Neutrophil (primary cell): ENCODE measurements around the gene PHPT1.

Experiments
- H3K27ac ChIP-seq: fragments of 200-600 bp; sonication (generic); 2 replicates; pipeline ENCODE4 v1.5.1; 2016; ENCODE audit warnings: mild to moderate bottlenecking, moderate library complexity
- H3K27me3 ChIP-seq: fragments of 200-600 bp; sonication (generic); 2 replicates; pipeline ENCODE4 v1.6.0; 2016; ENCODE audit warnings: mild to moderate bottlenecking
- H3K36me3 ChIP-seq: fragments of 200-600 bp; sonication (generic); 2 replicates; pipeline ENCODE4 v1.5.1; 2017
- H3K4me1 ChIP-seq, 2 experiments: fragments of 200-600 bp in 1 of 2; sonication (generic) in 1 of 2; 1 replicate in 1 of 2; 2 replicates in 1 of 2; pipeline versions ENCODE4 v1.5.1 to v1.6.1; 2013 to 2016; ENCODE audit warnings: low read depth in 1 of 2, low read length in 1 of 2, mild to moderate bottlenecking in 1 of 2, moderate library complexity in 1 of 2; ENCODE audit not compliant: control insufficient read depth in 1 of 2, insufficient read depth in 1 of 2
- H3K4me3 ChIP-seq, 2 experiments: fragments of 200-600 bp in 1 of 2; sonication (generic) in 1 of 2; 1 replicate in 1 of 2; 2 replicates in 1 of 2; pipeline ENCODE4 v1.5.1; 2013 to 2016; ENCODE audit warnings: low read depth in 1 of 2, low read length in 1 of 2, mild to moderate bottlenecking in 1 of 2, moderate library complexity in 1 of 2
- H3K9me3 ChIP-seq: fragments of 200-600 bp; sonication (generic); 2 replicates; pipeline ENCODE4 v1.5.1; 2016
- TF ChIP-seq, protein P1 (sequence below): fragments of 200-600 bp; sonication (generic); IDR thresholded peaks from 2 replicates; pipeline ENCODE4 v1.5.1; 2016; ENCODE audit warnings: antibody characterized with exemption

Gene PHPT1

DNA sequence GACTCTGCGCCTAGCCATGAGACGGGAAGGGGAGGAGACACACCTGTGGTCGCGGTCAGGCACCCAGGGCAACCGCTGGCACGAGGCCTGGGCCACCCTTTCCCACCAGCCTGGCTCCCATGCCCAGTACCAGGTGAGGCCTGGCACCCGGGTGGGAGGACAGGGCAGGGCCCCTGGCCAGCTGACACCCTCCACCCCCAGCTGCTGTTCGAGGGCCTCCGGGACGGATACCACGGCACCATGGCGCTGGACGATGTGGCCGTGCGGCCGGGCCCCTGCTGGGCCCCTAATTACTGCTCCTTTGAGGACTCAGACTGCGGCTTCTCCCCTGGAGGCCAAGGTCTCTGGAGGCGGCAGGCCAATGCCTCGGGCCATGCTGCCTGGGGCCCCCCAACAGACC lies 8.0 kb downstream of the PHPT1 start:
- TF ChIP-seq, protein P1, sequence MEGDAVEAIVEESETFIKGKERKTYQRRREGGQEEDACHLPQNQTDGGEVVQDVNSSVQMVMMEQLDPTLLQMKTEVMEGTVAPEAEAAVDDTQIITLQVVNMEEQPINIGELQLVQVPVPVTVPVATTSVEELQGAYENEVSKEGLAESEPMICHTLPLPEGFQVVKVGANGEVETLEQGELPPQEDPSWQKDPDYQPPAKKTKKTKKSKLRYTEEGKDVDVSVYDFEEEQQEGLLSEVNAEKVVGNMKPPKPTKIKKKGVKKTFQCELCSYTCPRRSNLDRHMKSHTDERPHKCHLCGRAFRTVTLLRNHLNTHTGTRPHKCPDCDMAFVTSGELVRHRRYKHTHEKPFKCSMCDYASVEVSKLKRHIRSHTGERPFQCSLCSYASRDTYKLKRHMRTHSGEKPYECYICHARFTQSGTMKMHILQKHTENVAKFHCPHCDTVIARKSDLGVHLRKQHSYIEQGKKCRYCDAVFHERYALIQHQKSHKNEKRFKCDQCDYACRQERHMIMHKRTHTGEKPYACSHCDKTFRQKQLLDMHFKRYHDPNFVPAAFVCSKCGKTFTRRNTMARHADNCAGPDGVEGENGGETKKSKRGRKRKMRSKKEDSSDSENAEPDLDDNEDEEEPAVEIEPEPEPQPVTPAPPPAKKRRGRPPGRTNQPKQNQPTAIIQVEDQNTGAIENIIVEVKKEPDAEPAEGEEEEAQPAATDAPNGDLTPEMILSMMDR, result no peak
- no peak overlapping the region for H3K27ac ChIP-seq
- H3K4me3 ChIP-seq, result no peak overlapping the region
- H3K27me3 ChIP-seq, result no peaks in the 10 kb centered on the region
- H3K36me3 ChIP-seq, result peaks cover 26% of the 10 kb centered on the region
- H3K4me1 ChIP-seq, result no peaks in the 10 kb centered on the region
- no peaks in the 10 kb centered on the region for H3K9me3 ChIP-seq

DNA sequence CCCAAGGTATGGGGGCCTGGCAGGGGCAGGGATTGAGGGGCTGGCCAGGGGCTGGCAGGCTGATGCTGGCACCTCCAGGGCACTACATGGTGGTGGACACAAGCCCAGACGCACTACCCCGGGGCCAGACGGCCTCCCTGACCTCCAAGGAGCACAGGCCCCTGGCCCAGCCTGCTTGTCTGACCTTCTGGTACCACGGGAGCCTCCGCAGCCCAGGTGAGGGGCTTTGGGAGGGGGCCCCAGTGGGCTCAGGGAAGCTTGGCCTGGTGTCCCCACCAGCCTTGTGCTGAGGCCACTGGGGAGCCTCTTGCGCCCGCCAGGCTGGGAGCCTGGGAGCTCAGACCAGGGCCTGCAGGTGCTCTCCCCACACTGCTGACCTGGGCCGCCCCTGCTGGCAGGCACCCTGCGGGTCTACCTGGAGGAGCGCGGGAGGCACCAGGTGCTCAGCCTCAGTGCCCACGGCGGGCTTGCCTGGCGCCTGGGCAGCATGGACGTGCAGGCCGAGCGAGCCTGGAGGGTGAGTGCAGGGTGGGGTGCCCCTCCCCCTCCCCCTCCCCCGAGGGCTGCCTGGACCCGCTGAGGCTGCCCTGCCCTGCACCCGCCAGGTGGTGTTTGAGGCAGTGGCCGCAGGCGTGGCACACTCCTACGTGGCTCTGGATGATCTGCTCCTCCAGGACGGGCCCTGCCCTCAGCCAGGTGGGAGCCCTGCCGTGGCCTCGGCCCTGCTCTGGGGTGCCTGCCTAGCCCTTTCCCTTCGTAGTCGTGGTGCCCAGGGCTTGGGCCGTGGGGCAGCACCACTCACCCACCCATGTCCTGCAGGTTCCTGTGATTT lies 8.6 kb downstream of the PHPT1 start:
- Histone ChIP-seq H3K36me3 (peaks cover 32% of the 10 kb centered on the region), H3K4me3 (no peak overlapping the region), H3K9me3 (no peaks in the 10 kb centered on the region), H3K27me3 (no peaks in the 10 kb centered on the region), H3K4me1 (no peaks in the 10 kb centered on the region), H3K27ac (no peak overlapping the region)
- TF ChIP-seq, protein P1, result no peak

DNA sequence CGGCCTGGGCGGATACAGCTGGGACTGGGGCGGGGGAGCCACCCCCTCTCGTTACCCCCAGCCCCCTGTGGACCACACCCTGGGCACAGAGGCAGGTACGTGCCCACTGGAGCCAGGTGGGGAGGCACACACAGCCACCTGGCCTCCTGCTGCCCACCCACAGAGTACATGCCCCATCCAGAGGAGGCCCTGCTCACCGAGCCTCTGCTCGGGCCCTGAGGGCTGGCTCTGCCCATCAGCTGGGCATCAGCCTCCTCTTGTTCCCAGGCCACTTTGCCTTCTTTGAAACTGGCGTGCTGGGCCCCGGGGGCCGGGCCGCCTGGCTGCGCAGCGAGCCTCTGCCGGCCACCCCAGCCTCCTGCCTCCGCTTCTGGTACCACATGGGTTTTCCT lies 9.2 kb downstream of the PHPT1 start:
- H3K27me3 ChIP-seq, result no peaks in the 10 kb centered on the region
- H3K4me1 ChIP-seq, result no peaks in the 10 kb centered on the region
- TF ChIP-seq, protein P1, result no peak
- no peak overlapping the region for H3K4me3 ChIP-seq
- peaks cover 38% of the 10 kb centered on the region for H3K36me3 ChIP-seq
- no peak overlapping the region for H3K27ac ChIP-seq
- no peaks in the 10 kb centered on the region for H3K9me3 ChIP-seq

DNA sequence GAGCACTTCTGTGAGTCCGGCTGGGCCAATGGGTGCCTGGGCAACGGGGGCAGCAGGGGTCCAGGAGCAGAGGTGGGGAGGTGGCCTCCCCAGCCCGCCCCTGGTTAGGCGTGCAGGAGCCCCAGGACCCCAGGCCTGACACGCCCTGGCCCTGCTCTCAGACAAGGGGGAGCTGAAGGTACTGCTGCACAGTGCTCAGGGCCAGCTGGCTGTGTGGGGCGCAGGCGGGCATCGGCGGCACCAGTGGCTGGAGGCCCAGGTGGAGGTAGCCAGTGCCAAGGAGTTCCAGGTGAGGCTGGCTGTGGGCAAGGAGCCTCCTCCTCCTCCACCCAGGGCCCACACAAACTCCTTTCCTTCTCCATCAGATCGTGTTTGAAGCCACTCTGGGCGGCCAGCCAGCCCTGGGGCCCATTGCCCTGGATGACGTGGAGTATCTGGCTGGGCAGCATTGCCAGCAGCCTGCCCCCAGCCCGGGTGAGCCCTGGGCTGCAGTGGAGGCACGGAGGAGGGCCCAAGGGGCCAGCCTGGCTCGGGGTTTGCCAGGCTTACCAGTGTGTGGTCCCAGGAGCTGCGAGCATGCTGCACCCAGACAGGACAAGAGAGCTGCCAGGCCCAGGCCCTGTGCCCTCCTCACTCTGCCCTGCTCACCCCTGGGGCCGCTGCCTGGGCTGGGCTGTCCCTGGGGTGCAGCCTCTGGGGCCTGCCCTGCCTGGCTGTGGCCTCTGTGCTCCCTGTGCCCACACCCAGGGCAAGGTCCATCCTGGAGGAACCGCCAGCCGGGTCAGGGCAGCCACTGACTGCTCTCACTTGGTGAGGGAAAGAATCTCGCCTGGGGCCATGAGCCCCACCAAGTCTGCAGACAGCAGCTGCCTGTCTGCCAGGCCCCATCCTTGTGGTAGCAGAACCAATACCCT lies 9.9 kb downstream of the PHPT1 start:
- TF ChIP-seq, protein P1, result no peak
- Histone ChIP-seq H3K27me3 (no peaks in the 10 kb centered on the region), H3K4me3 (no peak overlapping the region), H3K9me3 (no peaks in the 10 kb centered on the region), H3K36me3 (peaks cover 43% of the 10 kb centered on the region), H3K4me1 (no peaks in the 10 kb centered on the region), H3K27ac (no peak overlapping the region)

DNA sequence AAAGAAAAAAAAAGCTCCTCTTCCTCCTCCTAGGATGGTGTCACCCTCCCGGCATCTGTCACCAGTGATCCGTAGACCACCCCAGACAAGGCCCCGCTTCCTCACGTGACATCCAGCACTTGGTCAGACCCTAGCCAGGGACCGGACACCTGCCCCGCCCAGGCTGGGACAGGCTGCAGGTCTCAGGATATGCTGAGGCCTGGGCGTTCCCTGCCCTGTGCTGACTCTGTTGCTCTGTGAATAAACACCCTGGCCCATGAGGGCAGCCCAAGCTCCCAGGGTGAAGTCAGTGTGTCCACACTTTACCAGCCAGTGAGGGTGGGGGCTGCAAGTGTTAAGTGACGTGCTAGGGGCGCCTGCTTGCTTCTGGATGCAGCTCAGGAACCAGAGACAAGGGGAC lies 11.3 kb downstream of the PHPT1 start:
- TF ChIP-seq, protein P1, result no peak
- Histone ChIP-seq H3K9me3 (no peaks in the 10 kb centered on the region), H3K27me3 (no peaks in the 10 kb centered on the region), H3K4me3 (no peak overlapping the region), H3K27ac (no peak overlapping the region), H3K36me3 (peaks cover 43% of the 10 kb centered on the region), H3K4me1 (peaks cover 8 to 10% of the 10 kb centered on the region in 2 experiments)
